Measurements from ENCODE around the gene KCNQ1. TPM values are rescaled to one million over a fixed set of nuclear protein-coding genes. Genes with fewer than 3 reads are reported as not detected.

The KCNQ1 gene
- total and polyA plus RNA-seq, 9 donors: 1.4 to 17.2 (median 3.8) TPM

- no peaks in the 10 kb centered on the region for H3K4me1 ChIP-seq (ENCODE audit: insufficient read depth)
- H3K27ac ChIP-seq: no peak overlapping the region
These were observed 17.2 kb downstream of the KCNQ1 start for GRCh38 chr11:2461956-2462542.

GRCh38 chr11:2462543-2462985 is 17.8 kb downstream of the KCNQ1 start:
- intact Hi-C loops (cut with DNase I): no loop called here
- 94 to 95% (median 94%) methylated on average over 8 of the region's 8 CpGs for WGBS, 3 donors
- TF ChIP-seq POLR2A (IDR thresholded peaks at IDR 0.05): no peak
- no peak for TF ChIP-seq CTCF (IDR thresholded peaks at IDR 0.05)
- no peak for TF ChIP-seq EP300 (IDR thresholded peaks at IDR 0.05)
- no peak overlapping the region for H3K27ac ChIP-seq
- no peaks in the 10 kb centered on the region for H3K4me1 ChIP-seq (ENCODE audit: insufficient read depth)
- no peak overlapping the region for H3K4me3 ChIP-seq
- no peaks in the 10 kb centered on the region for H3K9me3 ChIP-seq
- no peak for DNase-seq
- H3K36me3 ChIP-seq: no peaks in the 10 kb centered on the region
- no peaks in the 10 kb centered on the region for H3K27me3 ChIP-seq

More at GRCh38 chr11:2461956-2462542, 17.2 kb downstream of the KCNQ1 start:
- H3K9me3 ChIP-seq: no peaks in the 10 kb centered on the region
- 90 to 93% (median 92%) methylated on average over 14 of the region's 14 CpGs for WGBS, 3 donors
- H3K27me3 ChIP-seq: no peaks in the 10 kb centered on the region
- intact Hi-C loops (cut with DNase I): no loop called here
- no peaks in the 10 kb centered on the region for H3K36me3 ChIP-seq
- no peak for TF ChIP-seq CTCF (IDR thresholded peaks at IDR 0.05)
- no peak for TF ChIP-seq EP300 (IDR thresholded peaks at IDR 0.05)
- TF ChIP-seq POLR2A (IDR thresholded peaks at IDR 0.05): no peak
- DNase-seq: no peak
- no peak overlapping the region for H3K4me3 ChIP-seq

- WGBS, 3 donors: 65 to 73% (median 73%) methylated on average over 18 to 24 of the region's 24 CpGs
- intact Hi-C loops (cut with DNase I): no loop called here
- DNase-seq: peak in 2 of 5 donors; percentile 35 to 50
These were observed 18.4 kb downstream of the KCNQ1 start for GRCh38 chr11:2462986-2463765.

GRCh38 chr11:2463766-2464277 is 19.0 kb downstream of the KCNQ1 start:
- intact Hi-C loops (cut with DNase I): no loop called here
- Histone ChIP-seq H3K9me3 (no peaks in the 10 kb centered on the region), H3K36me3 (no peaks in the 10 kb centered on the region), H3K4me1 (ENCODE audit: insufficient read depth) (no peaks in the 10 kb centered on the region), H3K4me3 (no peak overlapping the region), H3K27me3 (no peaks in the 10 kb centered on the region), H3K27ac (no peak overlapping the region)
- DNase-seq: no peak
- WGBS, 3 donors: 73 to 79% (median 75%) methylated on average over 24 to 26 of the region's 26 CpGs
- TF ChIP-seq EP300 (IDR thresholded peaks at IDR 0.05) (no peak), POLR2A (IDR thresholded peaks at IDR 0.05) (no peak), CTCF (IDR thresholded peaks at IDR 0.05) (no peak)

More at GRCh38 chr11:2462986-2463765, 18.4 kb downstream of the KCNQ1 start:
- Histone ChIP-seq H3K4me1 (ENCODE audit: insufficient read depth) (no peaks in the 10 kb centered on the region), H3K36me3 (no peaks in the 10 kb centered on the region), H3K9me3 (no peaks in the 10 kb centered on the region), H3K27me3 (no peaks in the 10 kb centered on the region), H3K27ac (no peak overlapping the region), H3K4me3 (no peak overlapping the region)
- TF ChIP-seq CTCF (IDR thresholded peaks at IDR 0.05) (no peak), POLR2A (IDR thresholded peaks at IDR 0.05) (no peak), EP300 (IDR thresholded peaks at IDR 0.05) (no peak)
